OCI-LY3 (cell line): ENCODE data around the gene KHDRBS1.

Source experiments
- CTCF ChIP-seq: fragments of 200-600, 300-600 bp; sonication (generic); IDR thresholded peaks from 2 replicates; pipeline ENCODE4 v1.5.1; 2014; ENCODE audit warnings: antibody characterized with exemption, low read length, low read depth
- EZH2phosphoT487 ChIP-seq: fragments of 200-600 bp; shearing (Covaris generic); IDR thresholded peaks from 2 replicates; pipeline ENCODE4 v1.6.1; 2018; ENCODE audit warnings: antibody characterized with exemption, mixed run types, low read depth

GRCh38 chr1:32055416-32055815 lies 41.7 kb downstream of the KHDRBS1 start:
- no peak for TF ChIP-seq EZH2phosphoT487
- TF ChIP-seq CTCF: no peak
